ENCODE data around the gene CDH8.

DNA sequence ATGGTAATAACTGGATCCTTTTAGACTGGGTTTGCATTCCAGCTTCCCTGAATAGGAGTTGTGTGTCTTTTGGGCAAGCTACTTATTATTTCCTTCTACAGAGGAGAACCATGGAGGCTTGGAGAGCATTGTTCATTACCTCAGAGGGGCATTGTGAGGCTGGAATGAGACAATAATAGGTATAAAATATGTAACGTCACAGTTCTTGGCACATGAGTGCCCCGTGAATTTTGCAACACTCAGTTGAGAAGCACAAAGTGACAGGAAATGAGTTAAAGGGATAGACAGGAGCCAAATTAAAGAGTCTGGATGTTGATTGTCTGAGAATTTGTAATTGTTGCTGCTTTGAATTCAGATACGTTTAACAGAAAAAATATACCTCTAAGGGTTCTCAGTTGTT, 92.2 kb downstream of the CDH8 start:
- TF ChIP-seq, protein P1, sequence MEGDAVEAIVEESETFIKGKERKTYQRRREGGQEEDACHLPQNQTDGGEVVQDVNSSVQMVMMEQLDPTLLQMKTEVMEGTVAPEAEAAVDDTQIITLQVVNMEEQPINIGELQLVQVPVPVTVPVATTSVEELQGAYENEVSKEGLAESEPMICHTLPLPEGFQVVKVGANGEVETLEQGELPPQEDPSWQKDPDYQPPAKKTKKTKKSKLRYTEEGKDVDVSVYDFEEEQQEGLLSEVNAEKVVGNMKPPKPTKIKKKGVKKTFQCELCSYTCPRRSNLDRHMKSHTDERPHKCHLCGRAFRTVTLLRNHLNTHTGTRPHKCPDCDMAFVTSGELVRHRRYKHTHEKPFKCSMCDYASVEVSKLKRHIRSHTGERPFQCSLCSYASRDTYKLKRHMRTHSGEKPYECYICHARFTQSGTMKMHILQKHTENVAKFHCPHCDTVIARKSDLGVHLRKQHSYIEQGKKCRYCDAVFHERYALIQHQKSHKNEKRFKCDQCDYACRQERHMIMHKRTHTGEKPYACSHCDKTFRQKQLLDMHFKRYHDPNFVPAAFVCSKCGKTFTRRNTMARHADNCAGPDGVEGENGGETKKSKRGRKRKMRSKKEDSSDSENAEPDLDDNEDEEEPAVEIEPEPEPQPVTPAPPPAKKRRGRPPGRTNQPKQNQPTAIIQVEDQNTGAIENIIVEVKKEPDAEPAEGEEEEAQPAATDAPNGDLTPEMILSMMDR (conservative IDR thresholded peaks at IDR 0.05; ENCODE audit: low read depth, low read length): no peak
- no peak for TF ChIP-seq EZH2 (IDR thresholded peaks at IDR 0.05; ENCODE audit: borderline replicate concordance, low read depth, low read length, poor library complexity, severe bottlenecking)

All from A673 (cell line).